ENCODE measurements around the gene TTYH3. TPM values are rescaled to one million over a fixed set of nuclear protein-coding genes. Genes with fewer than 3 reads are reported as not detected.
A peak's percentile ranks its signal among the peaks of the same experiment; 100 is the strongest.

The TTYH3 gene
- total and polyA plus RNA-seq, 2 of the 8 experiments (the other 6 are each of a cell fraction or from before 2014, with no cell fraction given), result 66.2 to 169 TPM

DNA sequence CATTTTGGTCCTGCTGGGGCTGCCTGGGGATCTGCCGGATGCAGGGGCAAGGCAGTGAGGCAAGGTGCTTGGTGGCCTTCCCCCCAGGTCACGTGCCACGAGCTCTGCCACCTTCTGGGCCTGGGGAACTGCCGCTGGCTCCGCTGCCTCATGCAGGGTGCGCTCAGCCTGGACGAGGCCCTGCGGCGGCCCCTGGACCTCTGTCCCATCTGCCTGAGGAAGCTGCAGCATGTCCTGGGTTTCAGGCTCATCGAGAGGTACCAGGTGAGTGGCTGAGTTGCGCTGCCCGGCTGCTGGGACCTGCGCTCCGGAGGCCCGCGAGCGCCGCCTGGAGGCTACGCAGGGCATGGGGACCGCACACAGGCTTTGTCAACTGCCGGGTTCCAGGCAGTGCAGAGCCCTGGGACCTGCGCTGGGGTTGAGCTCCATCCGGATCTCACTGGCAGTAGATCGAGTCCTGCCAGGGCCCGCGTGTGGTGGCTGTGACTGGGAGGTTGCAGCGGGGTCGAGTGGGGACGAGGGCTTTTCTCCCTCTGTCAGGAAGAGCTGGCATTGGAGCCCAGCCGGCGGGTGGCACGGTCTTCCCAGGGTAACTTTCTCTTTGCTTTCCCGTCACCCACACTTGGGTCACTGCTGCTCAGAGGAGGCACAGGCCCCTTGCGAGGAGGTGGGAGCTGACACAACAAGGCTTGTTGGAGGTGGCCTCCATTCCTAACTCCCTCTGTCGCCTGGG, 77.9 kb downstream of the TTYH3 start (continued):
- TF ChIP-seq, protein P1, sequence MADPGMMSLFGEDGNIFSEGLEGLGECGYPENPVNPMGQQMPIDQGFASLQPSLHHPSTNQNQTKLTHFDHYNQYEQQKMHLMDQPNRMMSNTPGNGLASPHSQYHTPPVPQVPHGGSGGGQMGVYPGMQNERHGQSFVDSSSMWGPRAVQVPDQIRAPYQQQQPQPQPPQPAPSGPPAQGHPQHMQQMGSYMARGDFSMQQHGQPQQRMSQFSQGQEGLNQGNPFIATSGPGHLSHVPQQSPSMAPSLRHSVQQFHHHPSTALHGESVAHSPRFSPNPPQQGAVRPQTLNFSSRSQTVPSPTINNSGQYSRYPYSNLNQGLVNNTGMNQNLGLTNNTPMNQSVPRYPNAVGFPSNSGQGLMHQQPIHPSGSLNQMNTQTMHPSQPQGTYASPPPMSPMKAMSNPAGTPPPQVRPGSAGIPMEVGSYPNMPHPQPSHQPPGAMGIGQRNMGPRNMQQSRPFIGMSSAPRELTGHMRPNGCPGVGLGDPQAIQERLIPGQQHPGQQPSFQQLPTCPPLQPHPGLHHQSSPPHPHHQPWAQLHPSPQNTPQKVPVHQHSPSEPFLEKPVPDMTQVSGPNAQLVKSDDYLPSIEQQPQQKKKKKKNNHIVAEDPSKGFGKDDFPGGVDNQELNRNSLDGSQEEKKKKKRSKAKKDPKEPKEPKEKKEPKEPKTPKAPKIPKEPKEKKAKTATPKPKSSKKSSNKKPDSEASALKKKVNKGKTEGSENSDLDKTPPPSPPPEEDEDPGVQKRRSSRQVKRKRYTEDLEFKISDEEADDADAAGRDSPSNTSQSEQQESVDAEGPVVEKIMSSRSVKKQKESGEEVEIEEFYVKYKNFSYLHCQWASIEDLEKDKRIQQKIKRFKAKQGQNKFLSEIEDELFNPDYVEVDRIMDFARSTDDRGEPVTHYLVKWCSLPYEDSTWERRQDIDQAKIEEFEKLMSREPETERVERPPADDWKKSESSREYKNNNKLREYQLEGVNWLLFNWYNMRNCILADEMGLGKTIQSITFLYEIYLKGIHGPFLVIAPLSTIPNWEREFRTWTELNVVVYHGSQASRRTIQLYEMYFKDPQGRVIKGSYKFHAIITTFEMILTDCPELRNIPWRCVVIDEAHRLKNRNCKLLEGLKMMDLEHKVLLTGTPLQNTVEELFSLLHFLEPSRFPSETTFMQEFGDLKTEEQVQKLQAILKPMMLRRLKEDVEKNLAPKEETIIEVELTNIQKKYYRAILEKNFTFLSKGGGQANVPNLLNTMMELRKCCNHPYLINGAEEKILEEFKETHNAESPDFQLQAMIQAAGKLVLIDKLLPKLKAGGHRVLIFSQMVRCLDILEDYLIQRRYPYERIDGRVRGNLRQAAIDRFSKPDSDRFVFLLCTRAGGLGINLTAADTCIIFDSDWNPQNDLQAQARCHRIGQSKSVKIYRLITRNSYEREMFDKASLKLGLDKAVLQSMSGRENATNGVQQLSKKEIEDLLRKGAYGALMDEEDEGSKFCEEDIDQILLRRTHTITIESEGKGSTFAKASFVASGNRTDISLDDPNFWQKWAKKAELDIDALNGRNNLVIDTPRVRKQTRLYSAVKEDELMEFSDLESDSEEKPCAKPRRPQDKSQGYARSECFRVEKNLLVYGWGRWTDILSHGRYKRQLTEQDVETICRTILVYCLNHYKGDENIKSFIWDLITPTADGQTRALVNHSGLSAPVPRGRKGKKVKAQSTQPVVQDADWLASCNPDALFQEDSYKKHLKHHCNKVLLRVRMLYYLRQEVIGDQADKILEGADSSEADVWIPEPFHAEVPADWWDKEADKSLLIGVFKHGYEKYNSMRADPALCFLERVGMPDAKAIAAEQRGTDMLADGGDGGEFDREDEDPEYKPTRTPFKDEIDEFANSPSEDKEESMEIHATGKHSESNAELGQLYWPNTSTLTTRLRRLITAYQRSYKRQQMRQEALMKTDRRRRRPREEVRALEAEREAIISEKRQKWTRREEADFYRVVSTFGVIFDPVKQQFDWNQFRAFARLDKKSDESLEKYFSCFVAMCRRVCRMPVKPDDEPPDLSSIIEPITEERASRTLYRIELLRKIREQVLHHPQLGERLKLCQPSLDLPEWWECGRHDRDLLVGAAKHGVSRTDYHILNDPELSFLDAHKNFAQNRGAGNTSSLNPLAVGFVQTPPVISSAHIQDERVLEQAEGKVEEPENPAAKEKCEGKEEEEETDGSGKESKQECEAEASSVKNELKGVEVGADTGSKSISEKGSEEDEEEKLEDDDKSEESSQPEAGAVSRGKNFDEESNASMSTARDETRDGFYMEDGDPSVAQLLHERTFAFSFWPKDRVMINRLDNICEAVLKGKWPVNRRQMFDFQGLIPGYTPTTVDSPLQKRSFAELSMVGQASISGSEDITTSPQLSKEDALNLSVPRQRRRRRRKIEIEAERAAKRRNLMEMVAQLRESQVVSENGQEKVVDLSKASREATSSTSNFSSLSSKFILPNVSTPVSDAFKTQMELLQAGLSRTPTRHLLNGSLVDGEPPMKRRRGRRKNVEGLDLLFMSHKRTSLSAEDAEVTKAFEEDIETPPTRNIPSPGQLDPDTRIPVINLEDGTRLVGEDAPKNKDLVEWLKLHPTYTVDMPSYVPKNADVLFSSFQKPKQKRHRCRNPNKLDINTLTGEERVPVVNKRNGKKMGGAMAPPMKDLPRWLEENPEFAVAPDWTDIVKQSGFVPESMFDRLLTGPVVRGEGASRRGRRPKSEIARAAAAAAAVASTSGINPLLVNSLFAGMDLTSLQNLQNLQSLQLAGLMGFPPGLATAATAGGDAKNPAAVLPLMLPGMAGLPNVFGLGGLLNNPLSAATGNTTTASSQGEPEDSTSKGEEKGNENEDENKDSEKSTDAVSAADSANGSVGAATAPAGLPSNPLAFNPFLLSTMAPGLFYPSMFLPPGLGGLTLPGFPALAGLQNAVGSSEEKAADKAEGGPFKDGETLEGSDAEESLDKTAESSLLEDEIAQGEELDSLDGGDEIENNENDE (IDR thresholded peaks at IDR 0.05; ENCODE audit: insufficient replicate concordance, low read length), result no peak
- TF ChIP-seq PHF8 (conservative IDR thresholded peaks at IDR 0.05; ENCODE audit: low read depth, low read length) (no peak), MAFK (IDR thresholded peaks at IDR 0.05; ENCODE audit: low read depth, low read length) (no peak), SAP30 (IDR thresholded peaks at IDR 0.05; ENCODE audit: insufficient read depth, insufficient replicate concordance, low read length) (no peak), CHD2 (IDR thresholded peaks at IDR 0.05; ENCODE audit: low read length) (no peak), BACH1 (IDR thresholded peaks at IDR 0.05; ENCODE audit: low read length) (no peak), SUZ12 (IDR thresholded peaks at IDR 0.05; ENCODE audit: low read length) (no peak), HDAC2 (IDR thresholded peaks at IDR 0.05; ENCODE audit: borderline replicate concordance in 1 of 2, low read depth in 2 of 2, low read length in 2 of 2) (no peak)
- TF ChIP-seq, protein P2, sequence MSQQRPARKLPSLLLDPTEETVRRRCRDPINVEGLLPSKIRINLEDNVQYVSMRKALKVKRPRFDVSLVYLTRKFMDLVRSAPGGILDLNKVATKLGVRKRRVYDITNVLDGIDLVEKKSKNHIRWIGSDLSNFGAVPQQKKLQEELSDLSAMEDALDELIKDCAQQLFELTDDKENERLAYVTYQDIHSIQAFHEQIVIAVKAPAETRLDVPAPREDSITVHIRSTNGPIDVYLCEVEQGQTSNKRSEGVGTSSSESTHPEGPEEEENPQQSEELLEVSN (IDR thresholded peaks at IDR 0.05), result peak; percentile 43; the same call in 1 of the 2 replicates

Data from H1 (cell line).